HG02884 (cell line): ENCODE measurements around the gene GMDS.

Experiments used
- ATAC-seq: cut with Tn5 transposase; IDR thresholded peaks from one replicate; pipeline ENCODE4 v1.9.1; 2021; ENCODE audit warnings: mild to moderate bottlenecking, moderate library complexity; ENCODE audit not compliant: unreplicated experiment

GMDS gene

DNA sequence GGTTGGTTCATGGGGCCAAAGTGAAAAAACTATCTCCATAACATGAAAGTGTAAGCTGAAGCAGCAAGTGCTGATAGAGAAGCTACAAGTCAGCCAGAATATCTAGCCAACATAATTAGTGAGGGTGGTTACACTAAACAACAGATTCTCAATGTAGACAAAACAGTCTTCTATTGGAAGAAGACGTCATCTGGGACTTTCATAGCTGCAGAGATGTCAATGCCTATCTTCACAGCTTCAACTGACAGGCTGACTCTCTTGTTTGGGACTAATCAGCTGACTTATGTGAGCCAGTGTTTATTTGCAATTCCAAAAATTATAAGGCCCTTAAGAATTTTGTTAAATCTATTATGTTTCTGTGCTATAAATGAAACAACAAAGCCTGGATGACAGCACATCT is 63.2 kb downstream of the GMDS start:
- no peak for ATAC-seq

DNA sequence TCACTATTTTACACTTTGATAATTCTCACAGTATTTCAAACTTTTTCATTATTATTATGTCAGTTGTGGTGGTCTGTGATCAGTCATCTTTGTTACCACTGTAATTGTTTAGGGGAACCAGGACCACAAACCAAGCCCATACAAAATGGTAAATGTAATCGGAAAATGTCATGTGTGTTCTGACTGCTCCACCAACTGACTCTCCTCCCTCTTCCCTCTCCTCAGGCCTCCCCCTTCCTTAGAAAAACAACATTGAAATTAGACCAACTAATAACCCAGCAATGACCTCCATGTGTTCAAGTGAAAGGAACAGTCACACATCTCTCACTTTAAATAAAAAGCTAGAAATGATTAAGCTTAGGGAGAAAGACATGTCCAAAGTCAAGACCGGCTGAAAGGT is 63.8 kb downstream of the GMDS start:
- ATAC-seq: no peak

DNA sequence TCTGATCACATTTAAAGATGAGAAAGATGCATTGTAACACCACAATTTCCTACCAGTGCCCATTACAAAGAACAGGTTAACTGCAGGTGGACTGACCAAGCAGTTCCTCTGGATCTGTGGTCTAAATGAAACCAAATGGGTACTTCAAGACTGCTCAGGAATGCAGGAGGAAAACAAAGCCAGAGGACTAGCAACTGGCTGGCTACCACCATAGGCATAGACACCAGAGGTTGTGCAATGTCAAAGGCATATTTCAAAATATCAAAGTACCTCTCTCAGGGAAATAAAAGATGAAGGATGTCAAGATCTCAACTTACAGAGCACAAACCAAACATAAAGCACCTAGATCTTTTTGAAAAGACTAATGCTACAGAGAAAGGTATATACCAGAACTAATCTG is 65.5 kb downstream of the GMDS start:
- no peak for ATAC-seq

DNA sequence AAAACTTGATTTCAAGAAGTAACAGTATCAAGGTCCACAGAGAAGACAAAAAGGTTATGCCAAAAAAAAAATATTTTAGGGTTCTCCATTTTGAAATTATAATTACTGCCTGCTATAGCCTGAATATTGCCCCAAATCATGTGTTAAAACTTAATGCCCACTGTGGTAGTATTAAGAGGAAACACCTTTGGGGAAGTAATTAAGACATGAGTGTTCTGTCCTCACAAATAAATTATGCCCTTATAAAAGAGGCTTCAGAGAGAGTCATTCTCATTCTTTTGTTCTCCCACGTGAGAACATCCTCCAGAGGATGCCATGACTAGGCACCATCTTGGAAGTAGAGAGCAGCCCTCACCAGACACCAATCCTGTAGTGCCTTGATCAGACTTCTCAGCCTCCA is 66.2 kb downstream of the GMDS start:
- no peak for ATAC-seq

DNA sequence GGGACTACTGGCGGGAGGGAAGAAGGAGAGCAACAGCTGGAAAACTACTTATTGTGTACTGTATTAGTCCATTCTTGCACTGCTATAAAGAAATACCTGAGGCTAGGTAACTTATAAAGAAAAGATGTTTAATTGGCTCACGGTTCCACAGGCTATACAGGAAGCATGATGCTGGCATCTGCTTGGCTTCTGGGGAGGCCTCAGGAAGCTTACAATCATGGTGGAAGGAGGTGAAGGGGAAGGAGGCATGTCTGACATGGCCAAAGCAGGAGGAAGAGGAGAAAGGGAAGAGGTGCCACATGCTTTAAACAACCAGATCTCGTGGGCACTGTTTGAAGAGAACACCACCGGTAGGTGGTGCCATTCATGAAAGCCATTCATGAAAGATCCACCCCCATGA is 67.3 kb downstream of the GMDS start:
- ATAC-seq: no peak

GRCh38 chr6:2175825-2176224 is 69.6 kb downstream of the GMDS start:
- no peak for ATAC-seq

- ATAC-seq: no peak
These were observed 72.0 kb downstream of the GMDS start for GRCh38 chr6:2173203-2173961.

DNA sequence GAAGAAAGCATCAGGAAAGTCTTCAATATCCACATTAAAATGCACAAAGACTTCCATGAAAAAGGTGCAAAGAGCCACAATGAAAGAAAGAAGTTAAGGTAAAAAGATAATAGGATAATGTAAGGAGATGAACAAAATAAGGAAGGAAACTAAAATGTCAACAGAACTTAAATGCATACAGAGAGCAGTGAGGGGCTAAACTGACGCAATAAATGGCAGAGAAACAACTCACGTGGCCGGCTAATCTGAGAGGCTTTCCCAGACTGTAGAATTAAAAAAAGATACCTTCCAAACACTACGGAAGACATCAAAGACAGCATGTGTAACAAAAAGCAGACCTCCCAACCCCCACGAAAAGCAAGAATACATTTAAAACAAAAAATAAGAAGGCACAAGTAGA is 73.7 kb downstream of the GMDS start:
- no peak for ATAC-seq

DNA sequence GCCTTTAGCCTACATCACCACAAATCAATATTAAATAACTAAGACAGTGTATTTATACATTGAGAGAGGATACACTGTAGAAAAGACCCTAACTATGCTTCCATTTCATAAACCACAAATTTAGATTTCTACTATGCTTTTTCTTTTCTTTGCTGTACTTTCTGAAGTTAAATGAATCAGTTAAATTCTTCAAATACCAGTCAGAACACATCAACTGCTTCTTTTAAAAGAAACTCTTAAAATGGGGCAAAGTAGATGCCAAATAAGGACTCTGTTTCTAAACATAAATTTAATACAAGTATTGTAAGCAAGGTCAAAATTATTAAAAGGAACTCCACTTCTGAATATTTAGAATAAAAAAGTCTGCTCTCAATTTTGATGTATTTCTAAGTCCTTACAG is 76.9 kb downstream of the GMDS start:
- no peak for ATAC-seq

DNA sequence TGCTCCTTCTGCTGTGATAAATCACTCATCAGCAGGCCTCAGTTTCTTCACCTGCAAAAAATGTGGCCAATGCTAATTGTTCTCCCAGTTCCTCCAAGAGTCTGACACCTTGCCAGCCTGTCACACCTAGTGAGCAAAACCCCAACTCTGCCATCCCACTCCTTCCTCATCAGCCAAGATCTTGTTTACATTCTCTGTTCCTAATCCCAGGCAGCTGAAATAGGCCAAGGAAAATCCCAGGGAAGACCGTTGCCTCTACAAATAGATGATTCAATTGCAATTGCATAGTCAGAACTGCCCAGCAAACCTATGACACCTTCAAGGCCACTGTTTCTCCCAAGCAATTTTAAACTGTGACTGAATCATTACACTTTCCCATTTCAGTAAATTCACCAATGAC is 78.7 kb downstream of the GMDS start:
- ATAC-seq: no peak

GRCh38 chr6:2165286-2165685 is 80.1 kb downstream of the GMDS start:
- no peak for ATAC-seq

DNA sequence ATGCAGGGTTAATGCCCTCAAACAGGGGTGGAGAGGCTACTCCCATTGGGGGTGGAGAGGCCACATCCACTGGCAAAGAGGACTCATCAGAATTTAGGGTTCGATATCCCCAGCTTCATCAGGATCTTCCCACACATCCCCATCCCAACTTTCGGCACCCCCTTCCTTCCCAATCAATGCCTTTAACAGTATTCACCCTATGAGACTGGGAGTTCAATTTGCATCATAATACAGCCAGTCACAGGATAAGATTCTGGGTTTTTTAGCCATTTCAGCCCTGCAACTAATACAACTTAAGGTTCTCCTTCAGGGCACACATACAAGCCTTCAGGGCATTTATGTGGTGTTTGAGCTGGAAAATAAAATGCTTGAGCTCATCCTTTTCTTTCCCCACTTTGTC is 80.9 kb downstream of the GMDS start:
- no peak for ATAC-seq

DNA sequence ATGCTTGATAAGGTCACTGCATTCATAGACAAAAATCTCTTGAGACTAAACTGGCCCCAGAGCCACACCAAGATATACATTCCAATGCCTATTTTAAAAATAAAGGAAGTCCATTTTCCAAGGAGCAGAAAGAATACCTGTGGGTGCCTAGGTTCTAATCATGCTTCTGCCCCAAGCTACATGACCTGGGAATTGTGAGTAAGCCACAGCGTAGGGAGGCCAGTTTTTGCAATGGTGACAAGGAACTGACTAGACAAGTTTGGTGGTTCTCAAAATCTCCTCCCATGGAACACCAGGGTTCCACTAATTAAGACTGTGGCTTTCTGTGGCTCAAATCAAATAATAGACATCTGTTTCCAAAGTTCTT is 83.3 kb downstream of the GMDS start:
- no peak for ATAC-seq

GRCh38 chr6:2158596-2159271 is 86.7 kb downstream of the GMDS start:
- no peak for ATAC-seq

DNA sequence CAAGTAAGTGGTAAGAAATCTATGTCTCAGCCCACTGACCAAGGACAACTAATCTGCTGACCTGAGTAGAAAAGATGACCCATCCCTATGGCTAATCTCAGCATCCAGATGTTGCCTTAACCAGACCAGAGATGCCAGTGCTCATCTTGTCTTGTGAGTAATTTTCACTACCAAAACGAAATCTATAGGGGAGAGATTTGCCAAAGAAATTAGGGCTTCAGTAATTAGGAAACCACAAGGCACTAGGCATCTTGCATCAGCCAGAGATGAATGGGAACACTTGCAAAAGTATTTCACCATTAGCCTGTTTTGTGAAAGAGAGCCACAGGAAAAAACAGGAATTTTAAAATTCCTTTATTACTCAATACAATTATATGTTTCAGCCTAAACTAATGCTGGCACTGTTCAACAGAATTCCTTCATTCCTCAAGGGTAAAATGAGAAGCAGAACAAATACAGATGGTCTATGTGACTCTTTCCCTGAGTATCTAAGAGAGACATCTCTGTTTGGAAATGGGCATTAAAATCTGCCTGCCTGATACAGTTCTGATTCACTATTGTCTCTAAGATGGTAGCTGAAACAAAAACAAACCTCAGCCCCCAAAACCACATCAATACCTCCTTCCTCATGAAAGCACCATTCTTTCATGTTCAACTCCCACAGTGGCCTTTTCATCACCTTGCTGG is 87.8 kb downstream of the GMDS start:
- ATAC-seq: peak; percentile 75

DNA sequence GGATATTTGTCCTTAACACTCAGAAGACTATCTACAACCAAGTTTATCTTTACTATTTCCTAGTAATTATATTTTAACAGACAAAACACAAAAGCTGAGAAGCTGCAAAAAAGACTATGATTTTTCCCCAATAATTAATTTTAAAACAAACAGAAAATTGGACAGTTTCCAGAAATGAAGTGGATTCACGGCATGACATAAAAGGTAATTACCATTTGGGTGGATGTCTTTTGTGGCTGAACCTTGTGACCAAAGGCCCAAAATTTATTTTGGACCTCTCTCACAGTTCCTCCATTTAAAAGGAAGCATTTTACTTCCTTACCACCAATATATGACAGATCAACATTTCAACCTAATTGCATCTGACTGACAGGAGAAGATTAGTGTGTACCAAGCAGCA is 90.2 kb downstream of the GMDS start:
- no peak for ATAC-seq

DNA sequence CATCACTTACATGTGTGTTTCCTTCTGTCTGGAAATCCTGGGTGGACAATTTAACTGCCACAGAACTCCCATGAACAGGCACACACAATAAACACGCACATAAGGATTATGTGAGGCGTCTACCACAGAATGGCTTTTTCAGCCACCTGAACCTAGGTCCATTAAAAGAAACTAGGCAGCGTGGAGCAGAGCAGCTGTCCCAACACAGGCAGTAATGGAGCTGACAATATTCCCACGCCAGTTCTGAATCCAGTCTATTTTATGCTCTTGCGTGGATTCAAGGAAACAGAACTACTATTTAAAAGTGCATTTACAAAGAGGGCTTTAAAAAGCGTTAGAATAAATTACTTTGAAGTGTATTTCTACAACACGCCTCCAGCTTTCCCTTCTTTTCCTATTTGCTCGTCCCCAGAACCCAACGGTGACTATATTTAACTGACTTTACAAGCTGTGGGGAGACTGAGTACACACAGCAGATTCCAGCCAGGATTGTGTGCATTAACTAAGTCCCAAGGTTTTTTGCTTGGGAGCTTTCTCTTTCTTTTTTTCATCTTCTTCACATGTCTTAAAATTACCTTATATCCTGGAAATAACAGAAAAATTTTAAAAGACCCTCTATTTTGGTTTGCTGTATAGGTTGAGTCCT is 95.9 kb downstream of the GMDS start:
- ATAC-seq: no peak

- ATAC-seq: no peak
These were observed 96.7 kb downstream of the GMDS start for GRCh38 chr6:2148748-2149147.

DNA sequence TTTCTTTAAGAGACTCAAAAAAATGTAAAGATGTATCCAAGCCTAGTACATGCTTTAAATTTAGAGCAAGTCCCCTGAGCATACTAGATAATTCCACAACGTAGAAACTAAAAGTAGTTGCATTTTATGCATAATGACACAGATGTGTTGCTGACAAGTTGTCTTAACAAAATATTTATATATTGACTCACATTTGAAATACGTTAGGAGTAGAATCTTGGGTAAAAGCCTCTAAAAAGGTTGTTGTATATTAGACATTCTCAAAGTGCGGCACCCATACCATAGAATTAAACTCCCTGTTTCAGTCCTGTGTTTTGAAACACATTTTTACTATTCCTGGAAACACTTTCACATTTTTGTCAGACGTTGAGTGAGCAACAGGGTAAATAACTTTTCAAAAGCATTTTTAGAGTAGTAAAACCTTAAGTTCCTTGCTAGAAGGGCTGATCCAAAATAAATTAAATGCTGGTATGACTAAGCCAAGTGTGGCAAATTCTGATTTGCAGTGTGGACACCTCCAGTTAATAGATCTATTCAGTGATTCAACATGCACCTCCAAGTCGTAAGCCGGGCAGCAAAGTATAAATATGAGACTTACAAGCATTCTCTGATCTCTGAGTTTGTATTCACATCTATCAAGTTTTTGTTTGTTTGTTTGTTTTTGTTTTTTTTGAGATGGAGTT is 97.5 kb downstream of the GMDS start:
- ATAC-seq: no peak

GRCh38 chr6:2147261-2147660 is 98.1 kb downstream of the GMDS start:
- ATAC-seq: no peak

GRCh38 chr6:2144210-2144609 is 101.2 kb downstream of the GMDS start:
- ATAC-seq: no peak
